ENCODE measurements around the gene SFTPB.

DNA sequence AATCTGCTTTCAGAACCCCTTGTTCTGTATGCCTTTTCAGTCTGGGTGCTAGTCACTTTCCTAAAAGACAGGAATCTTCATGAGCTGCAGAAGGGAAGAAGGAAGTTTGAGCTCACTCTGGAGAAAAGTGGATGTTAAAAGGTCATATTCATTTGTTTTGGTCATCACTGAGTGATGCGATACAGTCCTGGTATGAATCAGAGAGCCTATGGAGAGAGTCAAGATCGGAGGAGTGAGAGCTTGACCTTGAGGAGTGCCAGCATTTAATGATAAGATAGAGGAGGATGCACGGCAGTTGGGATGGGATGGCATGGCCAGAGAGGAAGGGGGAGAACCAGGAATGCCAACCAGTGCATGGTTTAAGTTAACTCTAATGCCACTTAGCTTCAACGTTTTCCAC, 32.4 kb downstream of the SFTPB start:
- no peak for TF ChIP-seq CTCF (IDR thresholded peaks at IDR 0.05)
- TF ChIP-seq POLR2AphosphoS5 (IDR thresholded peaks at IDR 0.05): no peak
- TF ChIP-seq POLR2A (IDR thresholded peaks at IDR 0.05): no peak
